ENCODE results near the gene SLC44A5. TPM values are rescaled to one million over a fixed set of nuclear protein-coding genes. Genes with fewer than 3 reads are reported as not detected.

The SLC44A5 gene
- total RNA-seq, 2 donors from 2014 or later: 1.2 to 2.0 TPM

DNA sequence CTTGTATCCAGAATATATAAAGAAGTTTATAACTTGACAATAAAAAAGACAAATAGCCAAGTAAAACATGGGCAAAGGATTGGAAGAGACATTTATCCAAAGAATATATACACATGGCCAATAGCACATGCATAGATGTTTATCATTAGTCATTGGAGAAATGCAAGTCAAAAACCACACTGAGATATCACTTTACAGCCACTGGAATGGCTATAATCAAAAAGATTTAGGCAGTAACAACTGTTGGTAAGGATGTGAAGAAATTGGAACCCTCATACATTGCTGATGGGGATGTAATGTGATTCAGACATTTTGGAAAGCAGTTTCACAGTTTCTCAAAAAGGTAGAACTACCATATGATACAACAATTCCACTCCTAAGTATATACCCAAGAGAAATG is 51.1 kb downstream of the SLC44A5 start:
- Histone ChIP-seq H3K36me3 (no peaks in the 10 kb centered on the region), H3K4me3 (no peak overlapping the region), H3K9me3 (peaks cover 0 to 2% of the 10 kb centered on the region in 2 donors), H3K4me1 (no peaks in the 10 kb centered on the region), H3K27me3 (no peaks in the 10 kb centered on the region), H3K27ac (no peak overlapping the region)
- no peak for DNase-seq (ENCODE audit: low spot score)
- TF ChIP-seq, protein P1, sequence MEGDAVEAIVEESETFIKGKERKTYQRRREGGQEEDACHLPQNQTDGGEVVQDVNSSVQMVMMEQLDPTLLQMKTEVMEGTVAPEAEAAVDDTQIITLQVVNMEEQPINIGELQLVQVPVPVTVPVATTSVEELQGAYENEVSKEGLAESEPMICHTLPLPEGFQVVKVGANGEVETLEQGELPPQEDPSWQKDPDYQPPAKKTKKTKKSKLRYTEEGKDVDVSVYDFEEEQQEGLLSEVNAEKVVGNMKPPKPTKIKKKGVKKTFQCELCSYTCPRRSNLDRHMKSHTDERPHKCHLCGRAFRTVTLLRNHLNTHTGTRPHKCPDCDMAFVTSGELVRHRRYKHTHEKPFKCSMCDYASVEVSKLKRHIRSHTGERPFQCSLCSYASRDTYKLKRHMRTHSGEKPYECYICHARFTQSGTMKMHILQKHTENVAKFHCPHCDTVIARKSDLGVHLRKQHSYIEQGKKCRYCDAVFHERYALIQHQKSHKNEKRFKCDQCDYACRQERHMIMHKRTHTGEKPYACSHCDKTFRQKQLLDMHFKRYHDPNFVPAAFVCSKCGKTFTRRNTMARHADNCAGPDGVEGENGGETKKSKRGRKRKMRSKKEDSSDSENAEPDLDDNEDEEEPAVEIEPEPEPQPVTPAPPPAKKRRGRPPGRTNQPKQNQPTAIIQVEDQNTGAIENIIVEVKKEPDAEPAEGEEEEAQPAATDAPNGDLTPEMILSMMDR (IDR thresholded peaks at IDR 0.05): no peak

DNA sequence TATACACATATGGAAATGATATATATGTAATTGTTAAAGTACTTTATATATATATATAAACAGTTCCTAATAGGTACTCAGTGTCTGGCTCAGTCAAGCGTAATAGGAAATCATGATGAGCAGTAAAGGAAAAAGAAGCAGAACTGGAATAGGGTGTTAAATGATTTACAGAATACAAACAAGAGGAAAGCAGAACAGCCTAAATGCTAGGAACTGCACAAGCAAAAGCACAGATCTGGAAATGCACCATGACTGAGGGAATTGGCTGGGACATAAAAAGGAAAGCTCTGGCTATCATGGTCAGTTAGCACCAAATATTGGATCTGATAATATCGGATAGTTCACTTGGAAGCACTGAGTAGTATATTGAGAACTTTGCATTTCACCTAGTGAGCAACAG is 51.8 kb downstream of the SLC44A5 start:
- no peaks in the 10 kb centered on the region for H3K4me1 ChIP-seq
- DNase-seq (ENCODE audit: low spot score): no peak
- TF ChIP-seq, protein P1 (IDR thresholded peaks at IDR 0.05): no peak
- H3K27me3 ChIP-seq: no peaks in the 10 kb centered on the region
- peaks cover 0 to 4% of the 10 kb centered on the region in 2 donors for H3K9me3 ChIP-seq
- no peak overlapping the region for H3K4me3 ChIP-seq
- H3K27ac ChIP-seq: no peak overlapping the region
- no peaks in the 10 kb centered on the region for H3K36me3 ChIP-seq

DNA sequence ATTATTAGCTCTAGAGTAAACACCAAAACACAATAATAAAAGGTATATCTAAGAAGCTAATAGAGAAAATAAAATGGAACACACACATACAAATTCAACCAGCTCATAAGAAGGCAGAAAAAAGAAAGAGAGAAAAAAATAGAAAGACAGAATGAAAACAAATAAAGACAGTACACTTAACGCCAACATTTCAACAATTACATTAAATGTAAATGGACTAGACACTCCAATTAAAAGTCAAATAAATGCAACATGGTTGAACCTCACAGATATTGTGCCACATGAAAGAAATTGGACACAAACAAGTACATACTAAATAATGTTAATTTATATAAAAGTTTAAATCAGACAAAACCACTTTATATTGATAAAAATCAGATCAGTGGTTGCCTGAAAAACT is 56.0 kb downstream of the SLC44A5 start:
- H3K9me3 ChIP-seq: peaks cover 0 to 4% of the 10 kb centered on the region in 2 donors
- no peaks in the 10 kb centered on the region for H3K36me3 ChIP-seq
- no peaks in the 10 kb centered on the region for H3K27me3 ChIP-seq
- TF ChIP-seq, protein P1 (IDR thresholded peaks at IDR 0.05): no peak
- no peak overlapping the region for H3K27ac ChIP-seq
- H3K4me1 ChIP-seq: no peaks in the 10 kb centered on the region
- no peak overlapping the region for H3K4me3 ChIP-seq
- DNase-seq (ENCODE audit: low spot score): no peak

DNA sequence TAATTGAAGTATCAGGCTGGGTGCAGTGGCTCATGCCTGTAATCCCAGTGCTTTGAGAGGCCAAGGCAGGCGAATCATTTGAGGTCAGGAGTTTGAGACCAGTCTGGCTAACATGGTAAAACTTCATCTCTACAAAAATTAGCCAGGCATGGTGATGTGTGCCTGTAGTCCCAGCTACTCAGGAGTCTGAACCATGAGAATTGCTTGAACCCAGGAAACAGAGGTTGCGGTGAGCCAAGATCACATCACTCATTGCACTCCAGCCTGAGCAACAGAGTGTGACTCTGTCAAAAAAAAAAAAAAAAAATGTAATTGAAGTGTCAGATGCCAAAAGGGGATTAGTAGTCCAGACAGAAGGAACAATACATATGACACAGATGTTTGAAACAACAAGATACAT is 56.7 kb downstream of the SLC44A5 start:
- Histone ChIP-seq H3K4me3 (no peak overlapping the region), H3K4me1 (no peaks in the 10 kb centered on the region), H3K36me3 (no peaks in the 10 kb centered on the region), H3K27me3 (no peaks in the 10 kb centered on the region), H3K9me3 (peaks cover 0 to 4% of the 10 kb centered on the region in 2 donors), H3K27ac (no peak overlapping the region)
- no peak for DNase-seq (ENCODE audit: low spot score)
- TF ChIP-seq, protein P1 (IDR thresholded peaks at IDR 0.05): no peak

DNA sequence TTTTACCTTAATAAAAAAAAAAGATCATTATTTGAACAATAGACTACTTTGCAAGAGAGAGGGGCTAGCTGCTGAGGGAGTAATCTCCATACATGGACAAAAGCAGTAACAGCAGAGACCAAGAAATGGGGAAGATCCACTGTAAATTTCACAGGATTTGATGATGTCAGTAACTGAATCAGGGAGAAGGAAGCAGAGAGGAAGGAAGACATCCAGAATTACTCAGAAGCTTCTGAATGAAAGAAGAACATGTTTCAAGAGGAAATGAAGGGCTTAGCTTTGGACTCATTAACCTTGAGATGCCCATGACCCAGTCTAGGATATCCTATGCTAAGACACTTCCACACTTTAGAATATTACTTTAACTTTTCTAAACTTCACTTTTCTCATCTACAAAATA is 60.4 kb downstream of the SLC44A5 start:
- TF ChIP-seq, protein P1 (IDR thresholded peaks at IDR 0.05): no peak

DNA sequence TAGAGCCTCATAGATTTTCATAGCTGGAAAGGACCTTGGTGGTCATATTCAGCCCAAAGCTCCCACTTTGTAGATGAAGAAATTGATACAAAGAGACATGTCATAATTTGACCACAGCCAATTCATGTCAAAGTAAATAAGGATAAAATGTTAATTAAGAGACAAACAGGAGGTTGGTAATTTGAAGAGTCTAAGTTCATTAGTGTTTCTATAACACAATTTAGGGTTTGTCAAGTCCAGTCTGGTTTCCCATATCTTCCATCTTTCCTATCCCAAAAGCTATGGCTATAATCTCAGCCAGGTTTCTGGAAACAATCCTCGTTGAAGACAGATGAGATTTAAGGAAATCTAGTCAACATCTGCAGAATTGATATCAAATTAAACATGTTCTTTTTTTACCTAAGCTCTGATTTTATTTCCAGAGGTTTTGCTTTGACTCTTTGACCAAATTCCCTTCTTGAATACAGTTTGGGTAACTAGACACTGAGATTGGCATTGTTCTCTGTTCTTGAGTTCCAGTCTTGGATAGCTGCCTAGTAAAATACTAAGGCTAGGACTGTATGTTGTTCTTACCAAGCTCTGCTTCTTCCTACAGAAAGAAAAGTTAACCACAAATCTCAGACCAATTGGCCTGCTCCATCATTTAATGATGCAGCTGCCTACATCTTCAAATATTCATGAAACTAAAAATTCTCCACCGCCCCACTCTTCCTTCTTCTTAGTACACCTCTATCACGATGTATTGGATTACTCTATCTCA is 62.0 kb downstream of the SLC44A5 start:
- no peak for DNase-seq (ENCODE audit: low spot score)
- H3K27me3 ChIP-seq: no peaks in the 10 kb centered on the region
- no peaks in the 10 kb centered on the region for H3K36me3 ChIP-seq
- H3K27ac ChIP-seq: no peak overlapping the region
- H3K4me1 ChIP-seq: no peaks in the 10 kb centered on the region
- TF ChIP-seq, protein P1 (IDR thresholded peaks at IDR 0.05): no peak
- no peaks in the 10 kb centered on the region for H3K9me3 ChIP-seq
- no peak overlapping the region for H3K4me3 ChIP-seq

More for the DNA sequence above, 60.4 kb downstream of the SLC44A5 start:
- peaks cover 0 to 4% of the 10 kb centered on the region in 2 donors for H3K9me3 ChIP-seq
- no peak overlapping the region for H3K4me3 ChIP-seq
- no peak overlapping the region for H3K27ac ChIP-seq
- no peak for DNase-seq (ENCODE audit: low spot score)
- H3K36me3 ChIP-seq: no peaks in the 10 kb centered on the region
- H3K4me1 ChIP-seq: no peaks in the 10 kb centered on the region
- no peaks in the 10 kb centered on the region for H3K27me3 ChIP-seq

Measured in right atrium auricular region (tissue), 2 donors.